ENCODE measurements around the gene TTC12. TPM values are rescaled to one million over a fixed set of nuclear protein-coding genes. Genes with fewer than 3 reads are reported as not detected.

Gene TTC12
- total and polyA plus RNA-seq, 12 donors: 5.6 to 26.9 (median 16.5) TPM

DNA sequence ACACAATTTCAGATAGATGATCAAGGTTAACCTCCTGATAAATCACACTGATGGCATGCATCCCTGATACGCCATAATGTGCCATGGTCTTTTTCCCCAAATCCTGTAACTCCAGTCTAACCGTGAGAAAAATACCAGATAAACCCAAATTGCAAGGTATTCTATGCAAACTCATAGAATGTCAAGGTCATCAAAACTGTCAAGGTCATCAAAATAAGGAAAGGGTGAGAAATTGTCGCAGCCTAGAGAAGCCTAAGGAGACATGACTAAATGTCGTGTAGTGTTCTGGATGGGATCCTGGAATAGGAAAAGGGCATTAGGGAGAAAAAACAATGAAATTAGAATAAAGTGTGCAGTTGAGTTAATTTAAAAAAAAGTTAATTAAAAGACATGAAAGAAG, 4.7 kb downstream of the TTC12 start:
- Histone ChIP-seq H3K27me3 (no peaks in the 10 kb centered on the region), H3K27ac (no peak overlapping the region), H3K4me1 (replicated peaks in 1 of 2) (peaks cover 0 to 12% of the 10 kb centered on the region in 2 donors), H3K4me3 (no peak overlapping the region), H3K36me3 (replicated peaks in 1 of 2) (no peaks in the 10 kb centered on the region), H3K9me3 (replicated peaks in 1 of 3) (no peaks in the 10 kb centered on the region)
- DNase-seq: no peak
- TF ChIP-seq POLR2A (IDR thresholded peaks at IDR 0.05): no peak
- TF ChIP-seq, protein P1, sequence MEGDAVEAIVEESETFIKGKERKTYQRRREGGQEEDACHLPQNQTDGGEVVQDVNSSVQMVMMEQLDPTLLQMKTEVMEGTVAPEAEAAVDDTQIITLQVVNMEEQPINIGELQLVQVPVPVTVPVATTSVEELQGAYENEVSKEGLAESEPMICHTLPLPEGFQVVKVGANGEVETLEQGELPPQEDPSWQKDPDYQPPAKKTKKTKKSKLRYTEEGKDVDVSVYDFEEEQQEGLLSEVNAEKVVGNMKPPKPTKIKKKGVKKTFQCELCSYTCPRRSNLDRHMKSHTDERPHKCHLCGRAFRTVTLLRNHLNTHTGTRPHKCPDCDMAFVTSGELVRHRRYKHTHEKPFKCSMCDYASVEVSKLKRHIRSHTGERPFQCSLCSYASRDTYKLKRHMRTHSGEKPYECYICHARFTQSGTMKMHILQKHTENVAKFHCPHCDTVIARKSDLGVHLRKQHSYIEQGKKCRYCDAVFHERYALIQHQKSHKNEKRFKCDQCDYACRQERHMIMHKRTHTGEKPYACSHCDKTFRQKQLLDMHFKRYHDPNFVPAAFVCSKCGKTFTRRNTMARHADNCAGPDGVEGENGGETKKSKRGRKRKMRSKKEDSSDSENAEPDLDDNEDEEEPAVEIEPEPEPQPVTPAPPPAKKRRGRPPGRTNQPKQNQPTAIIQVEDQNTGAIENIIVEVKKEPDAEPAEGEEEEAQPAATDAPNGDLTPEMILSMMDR (IDR thresholded peaks at IDR 0.05): no peak
- intact Hi-C loops (cut with DNase I): no loop called here
- WGBS, 4 donors: 62 to 78% (median 64%) methylated on average over 4 of the region's 4 CpGs

- Histone ChIP-seq H3K36me3 (replicated peaks in 1 of 2) (peaks cover 0 to 11% of the 10 kb centered on the region in 2 donors), H3K4me1 (replicated peaks in 1 of 2) (no peaks in the 10 kb centered on the region)
- WGBS, 4 donors: 52 to 69% (median 60%) methylated on average over 4 of the region's 4 CpGs
Measured at GRCh38 chr11:113322158-113322557, 7.8 kb downstream of the TTC12 start.

GRCh38 chr11:113324250-113324649, 9.9 kb downstream of the TTC12 start:
- peaks cover 0 to 19% of the 10 kb centered on the region in 2 donors for H3K36me3 ChIP-seq (replicated peaks in 1 of 2)

More at GRCh38 chr11:113322158-113322557, 7.8 kb downstream of the TTC12 start:
- no peak for DNase-seq
- TF ChIP-seq, protein P1 (IDR thresholded peaks at IDR 0.05): no peak
- no peak for TF ChIP-seq POLR2A (IDR thresholded peaks at IDR 0.05)
- intact Hi-C loops (cut with DNase I): no loop called here
- Histone ChIP-seq H3K27ac (no peak overlapping the region), H3K9me3 (replicated peaks in 1 of 3) (no peaks in the 10 kb centered on the region), H3K27me3 (no peaks in the 10 kb centered on the region), H3K4me3 (no peak overlapping the region)

DNA sequence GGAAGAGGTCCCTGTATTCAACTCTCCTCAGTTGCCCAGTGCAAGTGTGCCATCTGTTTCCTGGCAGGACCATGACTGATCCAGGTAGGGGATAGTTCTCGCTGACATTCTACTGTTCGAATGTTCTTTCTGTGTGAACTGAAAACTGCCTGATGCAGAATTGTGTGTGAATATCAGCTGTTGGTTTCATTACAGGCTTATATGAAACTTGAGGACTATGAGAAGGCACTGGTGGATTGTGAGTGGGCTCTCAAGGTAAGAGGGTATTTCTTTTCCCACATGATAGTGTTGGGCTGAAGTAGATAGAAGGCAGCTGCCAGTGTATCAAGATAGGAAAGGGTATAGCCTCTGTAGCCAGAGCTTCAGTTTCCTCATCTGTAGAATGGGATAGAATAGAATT, 15.3 kb downstream of the TTC12 start:
- 93 to 100% (median 99%) methylated on average over 2 of the region's 2 CpGs for WGBS, 4 donors
- DNase-seq: no peak
- no peak overlapping the region for H3K27ac ChIP-seq
- TF ChIP-seq, protein P1 (IDR thresholded peaks at IDR 0.05): no peak
- no peak for TF ChIP-seq POLR2A (IDR thresholded peaks at IDR 0.05)
- intact Hi-C loops (cut with DNase I): no loop called here
- no peaks in the 10 kb centered on the region for H3K27me3 ChIP-seq
- H3K4me3 ChIP-seq: no peak overlapping the region
- H3K4me1 ChIP-seq (replicated peaks in 1 of 2): peaks cover 0 to 9% of the 10 kb centered on the region in 2 donors
- peaks cover 0 to 37% of the 10 kb centered on the region in 2 donors for H3K36me3 ChIP-seq (replicated peaks in 1 of 2)
- no peaks in the 10 kb centered on the region for H3K9me3 ChIP-seq (replicated peaks in 1 of 3)

More at GRCh38 chr11:113324250-113324649, 9.9 kb downstream of the TTC12 start:
- no peaks in the 10 kb centered on the region for H3K9me3 ChIP-seq (replicated peaks in 1 of 3)
- WGBS, 4 donors: 95 to 99% (median 95%) methylated on average over 5 of the region's 5 CpGs
- no peak overlapping the region for H3K27ac ChIP-seq
- no peaks in the 10 kb centered on the region for H3K4me1 ChIP-seq (replicated peaks in 1 of 2)
- TF ChIP-seq, protein P1 (IDR thresholded peaks at IDR 0.05): no peak
- TF ChIP-seq POLR2A (IDR thresholded peaks at IDR 0.05): no peak
- H3K4me3 ChIP-seq: no peak overlapping the region
- no peaks in the 10 kb centered on the region for H3K27me3 ChIP-seq
- intact Hi-C loops (cut with DNase I): no loop called here
- DNase-seq: no peak

Measured in adrenal gland (tissue), 12 donors.